ENCODE results near the gene ZNF530.

The ZNF530 gene

GRCh38 chr19:57651654-57651996 is 51.9 kb downstream of the ZNF530 start:
- 0 out of 2 replicates have a peak overlapping the region, but pooled peaks have one; percentile 5 for H3K27ac ChIP-seq
- ChIA-PET POLR2A (ENCODE audit: low non-redundant PET) (no interaction called here), CTCF (interaction anchor here (0.7 kb wide), 1 partner anchor 19 kb away, joined by 3 read pairs; no protein-coding TSS in a partner anchor)
- no peak for DNase-seq (ENCODE audit: low spot score)
- TF ChIP-seq, protein P1, sequence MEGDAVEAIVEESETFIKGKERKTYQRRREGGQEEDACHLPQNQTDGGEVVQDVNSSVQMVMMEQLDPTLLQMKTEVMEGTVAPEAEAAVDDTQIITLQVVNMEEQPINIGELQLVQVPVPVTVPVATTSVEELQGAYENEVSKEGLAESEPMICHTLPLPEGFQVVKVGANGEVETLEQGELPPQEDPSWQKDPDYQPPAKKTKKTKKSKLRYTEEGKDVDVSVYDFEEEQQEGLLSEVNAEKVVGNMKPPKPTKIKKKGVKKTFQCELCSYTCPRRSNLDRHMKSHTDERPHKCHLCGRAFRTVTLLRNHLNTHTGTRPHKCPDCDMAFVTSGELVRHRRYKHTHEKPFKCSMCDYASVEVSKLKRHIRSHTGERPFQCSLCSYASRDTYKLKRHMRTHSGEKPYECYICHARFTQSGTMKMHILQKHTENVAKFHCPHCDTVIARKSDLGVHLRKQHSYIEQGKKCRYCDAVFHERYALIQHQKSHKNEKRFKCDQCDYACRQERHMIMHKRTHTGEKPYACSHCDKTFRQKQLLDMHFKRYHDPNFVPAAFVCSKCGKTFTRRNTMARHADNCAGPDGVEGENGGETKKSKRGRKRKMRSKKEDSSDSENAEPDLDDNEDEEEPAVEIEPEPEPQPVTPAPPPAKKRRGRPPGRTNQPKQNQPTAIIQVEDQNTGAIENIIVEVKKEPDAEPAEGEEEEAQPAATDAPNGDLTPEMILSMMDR (conservative IDR thresholded peaks at IDR 0.05; ENCODE audit: low read depth) = no peak

GRCh38 chr19:57653689-57654088 is 54.0 kb downstream of the ZNF530 start:
- ChIA-PET POLR2A (ENCODE audit: low non-redundant PET) (no interaction called here), CTCF (no interaction called here)
- no peak for DNase-seq (ENCODE audit: low spot score)
- TF ChIP-seq, protein P1 (conservative IDR thresholded peaks at IDR 0.05; ENCODE audit: low read depth) = no peak
- no peak overlapping the region for H3K27ac ChIP-seq

GRCh38 chr19:57655443-57655842 is 55.8 kb downstream of the ZNF530 start:
- no peak overlapping the region for H3K27ac ChIP-seq
- ChIA-PET POLR2A (ENCODE audit: low non-redundant PET) (no interaction called here), CTCF (no interaction called here)
- TF ChIP-seq, protein P1 (conservative IDR thresholded peaks at IDR 0.05; ENCODE audit: low read depth) = no peak
- no peak for DNase-seq (ENCODE audit: low spot score)

DNA sequence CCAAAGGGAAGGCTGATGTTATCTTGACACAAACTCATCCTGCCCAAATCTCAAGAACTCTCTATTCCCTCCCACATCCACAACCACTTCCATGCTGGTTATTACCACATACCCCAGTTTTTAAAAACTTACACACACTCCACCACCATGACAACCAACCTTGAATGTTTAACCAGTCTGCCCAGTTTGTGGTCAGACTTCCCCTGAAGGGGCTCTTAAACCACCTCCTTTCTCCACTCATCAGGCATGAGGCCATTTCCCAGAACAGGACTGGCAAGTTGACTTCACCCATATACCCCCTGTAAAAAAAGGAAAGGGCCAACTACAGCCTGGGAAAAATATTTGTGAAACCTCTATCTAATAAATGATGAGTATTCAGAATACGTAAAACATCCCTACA is 56.7 kb downstream of the ZNF530 start:
- DNase-seq (ENCODE audit: low spot score) = no peak
- POLR2A ChIA-PET (ENCODE audit: low non-redundant PET) = no interaction called here
- no peak overlapping the region for H3K27ac ChIP-seq
- CTCF ChIA-PET = interaction anchor here (0.5 kb wide), 1 partner anchor 307 kb away, joined by 5 read pairs; no protein-coding TSS in a partner anchor
- TF ChIP-seq, protein P1 (conservative IDR thresholded peaks at IDR 0.05; ENCODE audit: low read depth) = no peak
